Adrenal gland (tissue), 12 donors: Measurements from ENCODE around the gene CRTC1. TPM values are rescaled to one million over a fixed set of nuclear protein-coding genes. Genes with fewer than 3 reads are reported as not detected.

Experiments used
- DNase-seq, 7 donors: peaks; one replicate each; pipeline ENCODE4 v3.0.0-alpha.2; 2019 to 2020
- H3K27ac ChIP-seq, 5 donors: fragments of 200-600 bp; sonication (generic) in 4 of 5; 1 replicate in 3 of 5; 2 replicates in 2 of 5; pipeline versions ENCODE4 v1.5.1 to v1.8.0; 2016 to 2020; ENCODE audit warnings: mild to moderate bottlenecking in 1 of 5
- H3K27me3 ChIP-seq: fragments of 200-600 bp; 2 replicates; pipeline ENCODE4 v1.8.0; 2021
- H3K36me3 ChIP-seq, 2 donors: fragments of 200-600 bp; replicated peaks in 1 of 2; 1 replicate in 1 of 2; 2 replicates in 1 of 2; pipeline versions ENCODE4 v1.5.1 to v1.8.0; 2018 to 2022
- H3K4me1 ChIP-seq, 2 donors: fragments of 200-600 bp; replicated peaks in 1 of 2; 1 replicate in 1 of 2; 2 replicates in 1 of 2; pipeline versions ENCODE4 v1.5.1 to v1.8.0; 2018 to 2021
- H3K4me3 ChIP-seq, 4 donors: fragments of 200-600 bp; sonication (generic) in 3 of 4; one replicate each; pipeline ENCODE4 v1.5.1; 2016 to 2018
- H3K9me3 ChIP-seq, 3 donors: fragments of 200-600 bp; sonication (generic) in 1 of 3; replicated peaks in 1 of 3; 1 replicate in 2 of 3; 2 replicates in 1 of 3; pipeline versions ENCODE4 v1.5.1 to v1.8.0; 2016 to 2021
- CTCF ChIP-seq, 6 experiments: fragments of 450-650 bp in 4 of 6; fragments of 200-600 bp in 2 of 6; sonication (generic) in 1 of 6; IDR thresholded peaks; 1 replicate in 5 of 6; 2 replicates in 1 of 6; pipeline versions ENCODE4 v1.5.1 to v1.8.0; 2016 to 2021; ENCODE audit warnings: antibody characterized with exemption in 6 of 6, mild to moderate bottlenecking in 2 of 6, moderate library complexity in 1 of 6
- POLR2A ChIP-seq, 2 donors: fragments of 450-650 bp; IDR thresholded peaks; one replicate each; pipeline ENCODE4 v1.6.1; 2017; ENCODE audit warnings: antibody characterized with exemption in 2 of 2, mild to moderate bottlenecking in 2 of 2, moderate library complexity in 1 of 2
- WGBS, 4 donors: extraction: QIAGEN DNeasy Blood & Tissue Kit in 2 of 4; methylation state at CpG; one replicate each; pipeline versions ENCODE4 v1.1.5 to v1.1.7; 2013 to 2017; 5-methylcytosine and 5-hydroxymethylcytosine counted together
- intact Hi-C, 2 donors: fragments of 100-400 bp; cut with DNase I; formaldehyde crosslinking; loops; one replicate each; pipeline versions ENCODE4 v1.14.1 to v1.15.0; 2022 to 2023
- polyA plus RNA-seq, 3 donors: library from polyadenylated mRNA; stranded (reverse); fragments of 200-250 nt in 2 of 3; fragments of 350-450 nt in 1 of 3; fragmentation: Illumina TruSeq in 1 of 3; extraction: RNeasy Lipid Tissue Mini Kit (QIAGEN cat#74804) in 1 of 3; gene quantifications; one replicate each; pipeline ENCODE4 v1.2.3, GENCODE V29; 2013 to 2014
- total RNA-seq, 9 donors: library from RNA; depleted of rRNA in 4 of 9; stranded (reverse); fragments of >200 nt in 4 of 9; fragments of 120-200 nt in 1 of 9; fragmentation: NEBNext Ultra II Directional in 1 of 9; extraction: Animal tissue kit (Norgen Biotek cat#: 25700) in 1 of 9; gene quantifications; one replicate each; pipeline versions ENCODE4 v1.1.0 to v1.2.4, GENCODE V29; 2013 to 2023
- donor health status: healthy with polysubstance abuse.
- donor health status: Bipolar disorder and iron deficiency.
- donor health status: DM: yes; HTN: yes; CAD: no.
- donor health status: DM: no; HTN: no; CAD: no.
- donor health status: DM: no; HTN: no; CAD: no.
- donor health status: DM: yes; HTN: yes; CAD: no.

The CRTC1 gene
- total and polyA plus RNA-seq, 12 donors: 3.1 to 38.1 (median 10.3) TPM

- peaks cover 15% of the 10 kb centered on the region for H3K27me3 ChIP-seq
- WGBS, 4 donors: 58 to 86% (median 80%) methylated on average over 3 to 14 of the region's 14 CpGs
- intact Hi-C loops: no loop called here
- no peaks in the 10 kb centered on the region for H3K36me3 ChIP-seq
- peaks cover 0 to 6% of the 10 kb centered on the region in 2 donors for H3K4me1 ChIP-seq
- H3K9me3 ChIP-seq: no peaks in the 10 kb centered on the region
- no peak overlapping the region for H3K4me3 ChIP-seq
- TF ChIP-seq POLR2A (IDR thresholded peaks at IDR 0.05) (no peak), CTCF (IDR thresholded peaks at IDR 0.05) (no peak)
- no peak overlapping the region for H3K27ac ChIP-seq
- no peak for DNase-seq
These were observed 97.6 kb downstream of the CRTC1 start for GRCh38 chr19:18781047-18781600.

- peaks cover 17% of the 10 kb centered on the region for H3K27me3 ChIP-seq
- H3K36me3 ChIP-seq: no peaks in the 10 kb centered on the region
- no peak overlapping the region for H3K4me3 ChIP-seq
- H3K27ac ChIP-seq: no peak overlapping the region
- WGBS, 4 donors: 75 to 81% (median 78%) methylated on average over 17 to 20 of the region's 20 CpGs
- TF ChIP-seq POLR2A (IDR thresholded peaks at IDR 0.05) (no peak), CTCF (IDR thresholded peaks at IDR 0.05) (no peak)
- intact Hi-C loops: no loop called here
- no peaks in the 10 kb centered on the region for H3K9me3 ChIP-seq
- DNase-seq: no peak
- H3K4me1 ChIP-seq: peaks cover 0 to 6% of the 10 kb centered on the region in 2 donors
These were observed 98.5 kb downstream of the CRTC1 start for GRCh38 chr19:18781885-18782527.

- no peak for DNase-seq
- intact Hi-C loops: no loop called here
- peaks cover 0 to under 1% of the 10 kb centered on the region in 2 donors for H3K4me1 ChIP-seq
- no peaks in the 10 kb centered on the region for H3K36me3 ChIP-seq
- peaks cover 24% of the 10 kb centered on the region for H3K27me3 ChIP-seq
- TF ChIP-seq POLR2A (IDR thresholded peaks at IDR 0.05): no peak
- TF ChIP-seq CTCF (IDR thresholded peaks at IDR 0.05): no peak
- no peak overlapping the region for H3K4me3 ChIP-seq
- H3K27ac ChIP-seq: no peak overlapping the region
- 82 to 84% (median 84%) methylated on average over 13 to 22 of the region's 22 CpGs for WGBS, 4 donors
- no peaks in the 10 kb centered on the region for H3K9me3 ChIP-seq
These were observed 99.2 kb downstream of the CRTC1 start for GRCh38 chr19:18782559-18783225.

GRCh38 chr19:18783958-18784785 lies 100.7 kb downstream of the CRTC1 start:
- Histone ChIP-seq H3K4me3 (no peak overlapping the region), H3K27ac (no peak overlapping the region), H3K4me1 (peaks cover 0 to 7% of the 10 kb centered on the region in 2 donors), H3K9me3 (no peaks in the 10 kb centered on the region), H3K27me3 (peaks cover 35% of the 10 kb centered on the region), H3K36me3 (no peaks in the 10 kb centered on the region)
- DNase-seq: no peak
- intact Hi-C loops: no loop called here
- WGBS, 4 donors: 80 to 93% (median 88%) methylated on average over 14 to 19 of the region's 19 CpGs
- no peak for TF ChIP-seq POLR2A (IDR thresholded peaks at IDR 0.05)
- no peak for TF ChIP-seq CTCF (IDR thresholded peaks at IDR 0.05)
